Kidney epithelial cell (primary cell): Measurements from ENCODE around the gene KEAP1. TPM values are rescaled to one million over a fixed set of nuclear protein-coding genes. Genes with fewer than 3 reads are reported as not detected.
A peak's percentile ranks its signal among the peaks of the same experiment; 100 is the strongest.

Experiments used
- DNase-seq: peaks from one replicate; pipeline ENCODE4 v3.0.0-alpha.2; 2010; ENCODE audit warnings: low read depth
- H3K27me3 ChIP-seq: 2 replicates; pipeline ENCODE4 v1.6.0; 2011; ENCODE audit warnings: low read length; ENCODE audit not compliant: control insufficient read depth, insufficient read depth
- H3K36me3 ChIP-seq: 2 replicates; pipeline ENCODE4 v1.5.1; 2011; ENCODE audit warnings: low read length; ENCODE audit not compliant: control insufficient read depth, insufficient read depth
- H3K4me3 ChIP-seq: 2 replicates; pipeline ENCODE4 v1.5.1; 2011; ENCODE audit warnings: low read depth, mild to moderate bottlenecking, control low read depth, low read length
- total RNA-seq: library from RNA; depleted of rRNA; stranded (reverse); fragments of >200 nt; gene quantifications from 2 replicates; pipeline ENCODE4 v1.2.3, GENCODE V29; 2015
- TF ChIP-seq, protein P1 (sequence below): IDR thresholded peaks from 2 replicates; pipeline ENCODE4 v1.5.1; 2011; ENCODE audit warnings: mild to moderate bottlenecking, moderate library complexity, low read length, control low read depth, inconsistent platforms; ENCODE audit not compliant: insufficient read depth, poor library complexity, severe bottlenecking

The KEAP1 gene
- total RNA-seq, 1 donor from 2014 or later = 49.2 TPM

DNA sequence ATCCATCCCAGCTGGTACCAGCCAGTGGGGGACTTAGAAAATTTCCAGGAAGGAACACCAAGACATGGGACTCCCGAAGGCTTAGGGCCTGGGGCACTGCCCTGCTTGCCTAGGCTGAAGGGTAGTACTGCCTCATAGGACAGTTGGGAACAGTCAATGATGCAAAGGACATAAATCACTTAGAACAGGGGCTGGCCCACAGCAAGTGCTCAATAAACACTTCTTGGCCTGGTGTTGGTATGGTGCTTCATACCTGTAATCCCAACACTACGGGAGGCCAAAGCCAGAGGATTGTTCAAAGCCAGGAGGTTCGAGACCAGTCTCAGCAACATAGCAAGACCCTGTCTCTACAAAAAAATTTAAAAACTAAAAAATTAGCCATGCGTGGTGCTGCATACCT is 5.8 kb downstream of the KEAP1 start:
- no peaks in the 10 kb centered on the region for H3K27me3 ChIP-seq
- DNase-seq = no peak
- no peaks in the 10 kb centered on the region for H3K36me3 ChIP-seq
- H3K4me3 ChIP-seq = no peak overlapping the region
- TF ChIP-seq, protein P1, sequence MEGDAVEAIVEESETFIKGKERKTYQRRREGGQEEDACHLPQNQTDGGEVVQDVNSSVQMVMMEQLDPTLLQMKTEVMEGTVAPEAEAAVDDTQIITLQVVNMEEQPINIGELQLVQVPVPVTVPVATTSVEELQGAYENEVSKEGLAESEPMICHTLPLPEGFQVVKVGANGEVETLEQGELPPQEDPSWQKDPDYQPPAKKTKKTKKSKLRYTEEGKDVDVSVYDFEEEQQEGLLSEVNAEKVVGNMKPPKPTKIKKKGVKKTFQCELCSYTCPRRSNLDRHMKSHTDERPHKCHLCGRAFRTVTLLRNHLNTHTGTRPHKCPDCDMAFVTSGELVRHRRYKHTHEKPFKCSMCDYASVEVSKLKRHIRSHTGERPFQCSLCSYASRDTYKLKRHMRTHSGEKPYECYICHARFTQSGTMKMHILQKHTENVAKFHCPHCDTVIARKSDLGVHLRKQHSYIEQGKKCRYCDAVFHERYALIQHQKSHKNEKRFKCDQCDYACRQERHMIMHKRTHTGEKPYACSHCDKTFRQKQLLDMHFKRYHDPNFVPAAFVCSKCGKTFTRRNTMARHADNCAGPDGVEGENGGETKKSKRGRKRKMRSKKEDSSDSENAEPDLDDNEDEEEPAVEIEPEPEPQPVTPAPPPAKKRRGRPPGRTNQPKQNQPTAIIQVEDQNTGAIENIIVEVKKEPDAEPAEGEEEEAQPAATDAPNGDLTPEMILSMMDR = no peak

DNA sequence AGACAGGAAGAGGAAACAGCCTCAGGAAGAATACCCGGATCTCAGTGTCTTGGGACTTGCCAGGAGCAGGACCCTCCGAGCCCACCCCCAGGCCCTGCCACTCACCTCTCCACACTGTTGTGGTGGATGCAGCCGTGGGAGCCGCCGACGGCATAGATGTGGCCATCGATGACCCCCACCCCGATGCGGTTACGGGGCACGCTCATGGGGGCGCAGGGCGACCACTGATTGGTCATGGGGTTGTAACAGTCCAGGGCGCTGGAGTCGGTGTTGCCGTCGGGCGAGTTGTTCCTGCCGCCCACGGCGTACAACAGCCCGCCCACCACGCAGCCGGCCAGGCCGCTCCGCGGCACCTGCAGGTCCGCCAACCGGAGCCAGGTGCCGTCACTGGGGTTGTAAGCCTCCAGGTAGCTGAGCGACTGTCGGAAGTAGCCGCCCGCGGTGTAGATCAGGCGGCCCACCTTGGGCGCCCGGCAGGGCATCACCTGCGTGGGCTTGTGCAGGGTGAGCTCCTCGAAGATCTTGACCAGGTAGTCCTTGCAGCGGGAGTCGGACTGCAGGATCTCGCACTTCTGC is 11.6 kb downstream of the KEAP1 start:
- TF ChIP-seq, protein P1 = no peak
- H3K4me3 ChIP-seq = no peak overlapping the region
- peaks cover 5% of the 10 kb centered on the region for H3K36me3 ChIP-seq

DNA sequence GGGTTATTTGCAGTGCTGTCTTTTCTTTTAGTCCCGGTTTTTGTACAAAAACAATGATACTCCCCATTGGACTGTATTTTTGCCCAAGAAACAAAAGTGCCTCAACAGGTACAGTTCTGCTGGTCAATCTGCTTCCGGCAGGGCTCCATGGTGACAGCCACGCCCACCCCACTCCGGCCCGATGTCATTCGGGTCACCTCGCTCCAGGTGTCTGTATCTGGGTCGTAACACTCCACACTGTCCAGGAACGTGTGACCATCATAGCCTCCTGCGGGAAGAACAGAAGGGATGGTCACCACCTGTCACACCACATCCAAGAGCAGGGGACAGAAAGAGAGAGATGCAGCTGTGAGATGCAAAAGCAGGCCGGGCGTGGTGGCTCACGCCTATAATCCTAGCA is 16.6 kb downstream of the KEAP1 start:
- H3K27me3 ChIP-seq = no peaks in the 10 kb centered on the region
- no peak overlapping the region for H3K4me3 ChIP-seq
- H3K36me3 ChIP-seq = peaks cover 2% of the 10 kb centered on the region
- TF ChIP-seq, protein P1 = no peak
- no peak for DNase-seq

More for the DNA sequence above, 11.6 kb downstream of the KEAP1 start:
- DNase-seq = no peak
- H3K27me3 ChIP-seq = no peaks in the 10 kb centered on the region

DNA sequence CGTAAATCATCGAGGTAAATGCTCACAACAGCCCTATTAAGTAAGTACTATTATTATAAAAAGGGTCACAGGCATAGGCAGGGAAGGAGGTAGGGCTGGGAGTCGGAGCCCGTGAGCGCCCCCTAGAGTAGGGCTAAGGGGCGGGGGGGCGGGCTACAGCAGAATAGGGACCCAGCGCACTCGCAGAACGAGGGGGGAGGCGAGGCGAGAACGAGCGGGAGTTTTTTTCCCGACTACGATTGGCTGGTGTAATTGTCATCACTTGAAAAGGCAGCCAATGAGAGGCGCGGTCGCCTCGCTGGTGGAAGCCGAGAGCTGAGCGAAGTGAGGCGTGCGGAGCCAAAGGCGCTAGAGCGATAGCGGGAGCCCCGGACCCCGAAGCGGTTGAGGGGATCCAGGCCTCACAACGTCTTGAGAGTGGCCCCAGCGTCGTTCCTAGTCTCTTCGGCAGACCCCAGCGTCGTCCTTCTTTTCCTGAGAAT is 24.2 kb downstream of the KEAP1 start:
- TF ChIP-seq, protein P1 = peak; percentile 76
- no peaks in the 10 kb centered on the region for H3K36me3 ChIP-seq
- DNase-seq = no peak
- H3K4me3 ChIP-seq = peak overlapping the region; percentile 25
- peaks cover 4% of the 10 kb centered on the region for H3K27me3 ChIP-seq

DNA sequence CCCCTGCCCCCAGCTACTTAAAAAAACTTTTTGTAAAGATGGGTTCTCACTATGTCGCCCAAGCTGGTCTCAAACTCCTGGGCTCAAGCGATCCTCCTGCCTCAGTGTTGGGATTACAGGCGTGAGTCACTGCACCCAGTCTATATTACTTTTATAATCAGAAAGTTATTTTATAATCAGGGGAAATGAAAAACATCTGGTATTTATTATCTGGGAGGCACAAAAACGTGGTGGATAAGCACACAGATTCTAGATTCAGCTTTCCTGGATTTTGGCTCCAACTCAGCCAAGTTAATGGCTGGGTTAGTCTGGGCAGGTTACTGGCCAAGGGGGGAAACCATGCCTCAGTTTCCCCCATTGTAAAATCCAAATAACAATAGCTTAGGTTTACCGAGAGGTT is 24.7 kb downstream of the KEAP1 start:
- Histone ChIP-seq H3K27me3 (peaks cover 4% of the 10 kb centered on the region), H3K4me3 (no peak overlapping the region), H3K36me3 (no peaks in the 10 kb centered on the region)
- no peak for DNase-seq
- TF ChIP-seq, protein P1 = no peak

DNA sequence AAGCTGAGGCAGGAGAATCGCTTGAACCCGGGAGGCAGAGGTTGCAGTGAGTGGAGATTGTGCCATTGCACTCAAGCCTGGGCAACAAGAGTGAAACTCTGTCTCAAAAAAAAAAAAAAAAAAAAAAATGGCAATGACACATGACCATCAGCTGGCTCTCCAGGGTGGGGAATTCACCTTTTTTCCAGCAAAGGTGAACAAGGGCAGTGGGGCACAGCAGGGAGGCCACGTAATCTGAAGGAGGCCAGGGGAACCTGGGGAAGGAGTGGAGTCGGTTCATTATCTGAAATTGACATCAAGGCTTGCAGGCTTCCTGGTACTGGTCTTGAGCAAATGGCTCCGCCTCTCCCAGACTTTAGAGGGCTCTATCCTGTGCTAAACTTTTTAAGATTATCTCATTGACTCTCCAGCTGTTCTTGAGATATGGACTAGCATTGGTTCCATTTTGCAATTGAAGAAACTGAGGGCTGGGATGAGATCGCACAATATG is 28.1 kb downstream of the KEAP1 start:
- Histone ChIP-seq H3K4me3 (no peak overlapping the region), H3K27me3 (peaks cover 4% of the 10 kb centered on the region), H3K36me3 (no peaks in the 10 kb centered on the region)
- TF ChIP-seq, protein P1 = no peak
- DNase-seq = no peak
